HS-27A (cell line): ENCODE results near the gene HNF1B.
"Not testable (repeated sequence)": the region's sequence is repeated elsewhere in the genome, so short reads cannot be mapped to it uniquely, and the experiment has no call there.

ENCODE experiments used
- DNase-seq: peaks from one replicate; pipeline ENCODE4 v3.0.0-alpha.2; 2012; ENCODE audit warnings: low read depth, missing footprints

The HNF1B gene, protein sequence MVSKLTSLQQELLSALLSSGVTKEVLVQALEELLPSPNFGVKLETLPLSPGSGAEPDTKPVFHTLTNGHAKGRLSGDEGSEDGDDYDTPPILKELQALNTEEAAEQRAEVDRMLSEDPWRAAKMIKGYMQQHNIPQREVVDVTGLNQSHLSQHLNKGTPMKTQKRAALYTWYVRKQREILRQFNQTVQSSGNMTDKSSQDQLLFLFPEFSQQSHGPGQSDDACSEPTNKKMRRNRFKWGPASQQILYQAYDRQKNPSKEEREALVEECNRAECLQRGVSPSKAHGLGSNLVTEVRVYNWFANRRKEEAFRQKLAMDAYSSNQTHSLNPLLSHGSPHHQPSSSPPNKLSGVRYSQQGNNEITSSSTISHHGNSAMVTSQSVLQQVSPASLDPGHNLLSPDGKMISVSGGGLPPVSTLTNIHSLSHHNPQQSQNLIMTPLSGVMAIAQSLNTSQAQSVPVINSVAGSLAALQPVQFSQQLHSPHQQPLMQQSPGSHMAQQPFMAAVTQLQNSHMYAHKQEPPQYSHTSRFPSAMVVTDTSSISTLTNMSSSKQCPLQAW

DNA sequence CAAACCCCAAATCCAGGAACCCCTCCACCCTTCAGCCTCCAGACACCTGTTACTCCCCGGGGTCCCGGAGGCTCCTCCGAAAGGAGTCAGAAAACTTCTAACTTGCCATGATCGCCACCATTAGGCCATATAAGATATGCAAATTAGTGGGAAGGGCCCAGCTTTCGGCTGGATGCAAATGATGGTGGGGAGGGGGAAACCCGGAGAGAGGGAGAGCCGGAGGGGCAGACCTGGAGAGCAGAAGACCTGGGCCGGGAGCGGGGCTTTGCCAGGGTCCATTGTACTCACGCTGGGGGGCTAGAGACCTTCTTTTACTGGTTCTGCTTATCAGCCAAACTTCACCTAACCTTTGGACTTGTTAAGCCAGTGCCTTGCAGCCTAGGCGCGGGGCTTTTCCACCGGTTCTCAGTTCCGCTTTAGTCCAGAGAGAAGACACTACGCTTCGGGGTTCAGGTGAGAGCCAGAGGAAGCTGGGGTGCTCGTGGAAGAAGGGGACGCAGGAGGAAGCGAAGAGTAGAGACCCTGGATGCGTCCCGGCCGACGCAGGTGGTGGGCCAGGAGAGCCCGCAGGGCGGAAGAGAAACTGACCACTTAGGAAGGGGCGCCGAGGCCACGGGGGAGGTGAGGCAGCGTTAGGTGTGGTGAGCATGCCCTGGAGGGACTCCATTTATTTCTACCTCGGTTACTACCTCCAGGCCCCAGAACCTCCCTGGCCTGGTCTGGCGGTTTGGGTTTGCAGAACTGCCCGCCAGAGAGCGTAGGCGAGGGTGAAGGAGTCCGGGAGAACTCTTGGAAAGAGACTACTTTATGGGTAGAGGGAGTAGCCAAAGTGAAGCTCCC, at the start of gene HNF1B:
HNF1B (minus strand) TSS at position 99 of the 840 bp plus-strand sequence. CDS start 175 bp downstream, outside the sequence.
- DNase-seq: no peak

DNA sequence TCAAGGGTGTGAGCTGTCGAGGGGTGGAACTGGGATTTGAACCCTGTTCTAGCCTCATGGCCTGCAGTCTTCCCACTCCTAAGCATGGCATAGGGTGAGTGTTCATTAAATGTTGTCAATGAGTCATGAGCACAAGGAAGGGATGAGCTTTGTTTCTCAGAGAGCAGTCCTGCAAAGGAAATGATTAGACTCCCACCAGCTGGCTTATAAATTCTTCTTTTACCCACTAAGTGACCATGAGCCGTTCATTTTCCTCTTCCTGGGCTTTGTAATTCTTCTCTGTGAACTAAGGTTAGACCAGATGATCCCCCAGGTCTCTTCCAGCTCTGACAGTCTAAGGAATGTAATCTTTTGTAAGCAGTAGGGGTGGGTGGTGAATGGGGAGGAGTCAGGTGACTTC, 47.9 kb upstream of the HNF1B start:
- no peak for DNase-seq

DNA sequence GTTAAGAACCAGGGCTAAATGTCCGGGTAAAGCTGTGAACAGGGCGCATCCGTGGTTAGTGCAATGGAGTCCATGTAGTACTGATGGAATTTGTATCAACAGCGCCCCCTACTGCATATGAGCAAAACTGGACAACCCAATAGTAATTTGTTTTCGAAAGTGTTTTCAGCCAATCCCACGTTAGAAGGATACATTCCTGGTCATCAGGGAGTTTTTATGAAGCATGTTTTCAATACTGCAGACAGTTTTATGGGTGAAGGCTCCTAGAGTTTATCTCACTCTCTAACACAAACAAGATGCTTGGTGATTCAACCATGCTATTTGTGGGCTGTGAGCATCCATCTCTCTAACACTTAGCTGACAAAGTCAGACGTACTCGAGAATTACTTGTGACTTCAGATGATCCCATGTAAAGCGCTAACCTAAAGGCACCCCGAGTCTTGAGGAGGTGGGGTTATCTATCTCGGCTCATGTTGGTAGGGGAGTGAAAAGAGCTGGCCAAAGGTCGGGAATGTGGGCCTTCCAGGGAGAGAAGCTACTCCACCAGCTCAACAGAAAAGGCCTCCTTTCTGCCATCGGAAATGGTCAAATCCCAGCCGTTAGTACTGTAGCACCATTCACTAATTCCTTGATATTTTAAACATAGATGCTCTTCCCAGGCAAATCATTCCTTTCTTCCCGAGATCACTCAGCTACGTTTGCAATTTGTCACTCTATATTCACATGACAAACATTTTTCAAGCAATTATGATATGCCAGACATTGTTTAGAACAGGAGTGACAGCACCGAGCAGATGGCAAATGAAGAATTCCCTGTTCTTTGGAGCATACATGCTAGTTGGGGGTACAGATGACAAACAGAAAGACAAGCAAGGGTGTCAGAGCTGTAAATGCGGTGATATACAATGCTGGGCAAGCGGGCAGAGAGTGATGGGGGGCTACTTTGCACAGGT, 46.9 kb upstream of the HNF1B start:
- no peak for DNase-seq

DNA sequence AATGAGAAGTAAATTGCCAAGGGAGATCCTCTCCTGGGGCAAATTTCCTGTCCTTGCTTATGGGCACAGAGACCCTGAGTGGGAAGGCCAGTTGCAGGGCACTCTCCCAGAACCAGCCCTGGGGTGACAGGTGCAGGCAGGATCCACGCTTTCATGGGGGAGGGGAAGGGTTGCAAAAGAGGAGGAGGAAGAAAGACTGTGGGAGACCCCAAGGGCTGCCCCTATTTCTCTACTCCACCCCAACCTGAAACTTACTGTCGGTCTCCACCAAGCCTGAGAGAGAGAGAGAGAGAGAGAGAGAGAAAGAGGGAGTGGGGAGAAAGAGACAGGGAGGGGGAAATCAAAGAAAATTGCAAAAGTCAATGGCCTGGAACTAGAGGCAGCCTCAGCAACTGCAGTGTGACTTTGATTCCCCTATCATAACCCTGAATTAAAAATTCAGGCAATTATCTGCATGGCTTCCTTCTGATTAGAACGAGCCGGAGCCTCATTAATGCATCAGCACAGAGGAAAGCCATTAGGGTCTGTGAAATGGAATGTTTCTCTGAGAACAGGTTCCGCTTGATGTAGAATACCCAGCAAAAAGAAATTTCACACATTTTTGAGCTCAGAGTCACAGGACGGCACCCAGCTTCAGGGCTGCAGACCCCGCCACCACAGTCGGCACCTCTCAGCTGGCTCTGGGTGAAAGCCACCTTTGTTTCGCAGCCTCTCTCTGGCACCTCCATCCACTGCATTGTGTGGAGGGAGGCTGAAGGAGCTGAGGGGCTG, 45.1 kb upstream of the HNF1B start:
- no peak for DNase-seq

DNA sequence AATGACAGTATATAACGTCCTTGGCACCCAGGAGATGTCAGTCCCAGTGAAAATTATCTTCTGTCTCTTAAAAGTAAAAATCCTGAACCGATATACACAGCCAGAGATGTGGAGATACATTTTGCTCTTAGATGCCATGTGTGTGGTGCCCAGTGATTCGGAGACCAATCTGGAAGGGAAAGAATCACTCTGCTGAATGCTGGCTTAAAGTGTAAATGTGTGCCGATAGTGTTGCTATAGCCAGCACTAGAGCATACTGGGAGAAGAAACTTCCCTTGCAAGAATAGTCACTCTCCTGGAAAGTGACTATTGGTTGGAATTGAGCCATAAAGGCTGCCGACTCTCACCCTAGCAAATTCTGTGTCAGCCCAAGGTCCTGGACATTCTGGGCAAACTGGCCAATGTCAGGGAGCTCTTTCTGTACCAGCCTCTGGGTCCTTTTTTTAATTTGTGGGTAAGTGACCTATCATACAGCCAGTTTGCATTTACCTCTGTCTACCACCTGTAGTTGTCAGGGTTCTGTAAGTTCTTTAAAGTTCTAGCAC, 44.2 kb upstream of the HNF1B start:
- no peak for DNase-seq

DNA sequence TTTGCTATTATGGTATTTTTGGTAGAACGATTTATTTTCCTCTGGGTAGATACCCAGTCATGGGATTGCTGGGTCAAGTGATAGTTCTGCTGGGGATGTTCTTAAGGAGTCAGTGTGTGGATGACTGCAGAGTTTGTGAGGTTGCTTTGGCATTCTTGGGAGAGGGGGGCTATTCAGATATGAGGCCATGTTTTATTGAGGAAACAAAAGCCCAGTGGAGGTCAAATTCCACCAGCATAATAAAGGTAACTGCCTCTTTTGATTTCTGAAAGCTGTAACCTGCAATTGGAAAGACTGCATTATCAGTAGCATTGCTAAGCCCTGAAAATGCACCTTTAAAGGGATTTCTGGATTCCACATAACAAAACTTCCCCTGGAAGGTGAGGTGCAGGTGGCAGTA, 43.7 kb upstream of the HNF1B start:
- no peak for DNase-seq

DNA sequence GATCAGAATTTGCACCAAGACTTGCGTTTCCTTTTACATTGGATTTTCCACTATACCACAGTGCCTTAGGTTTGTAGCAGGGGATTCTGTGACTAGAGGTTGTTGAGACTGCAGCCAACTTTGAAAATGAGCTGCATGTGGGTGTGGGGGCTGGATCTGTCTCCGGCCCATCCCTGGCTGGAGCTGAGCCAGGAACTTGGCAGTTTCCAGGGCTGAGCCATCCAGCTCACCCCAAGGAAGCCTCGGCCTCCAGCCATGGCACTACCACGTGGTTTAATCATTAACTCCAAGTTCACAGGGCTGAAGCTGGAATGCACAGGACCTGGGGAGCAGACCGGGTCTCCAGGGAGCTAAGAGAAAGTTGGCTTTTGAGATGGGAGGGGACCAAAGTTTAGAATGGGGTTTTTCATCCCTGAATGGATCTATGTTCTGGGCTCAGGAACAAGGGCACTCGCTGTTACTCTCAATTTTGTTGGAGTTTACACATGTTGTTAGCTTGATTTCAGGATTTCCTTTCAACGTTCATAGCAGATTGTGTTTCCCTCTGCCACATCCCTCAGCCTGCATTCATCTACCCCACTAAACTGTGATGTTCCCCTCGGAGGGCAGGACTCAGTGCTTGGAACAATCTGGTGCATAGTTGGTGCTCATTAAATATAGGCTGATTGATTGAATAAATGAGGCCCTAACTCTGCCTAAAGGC, 42.3 kb upstream of the HNF1B start:
- no peak for DNase-seq

DNA sequence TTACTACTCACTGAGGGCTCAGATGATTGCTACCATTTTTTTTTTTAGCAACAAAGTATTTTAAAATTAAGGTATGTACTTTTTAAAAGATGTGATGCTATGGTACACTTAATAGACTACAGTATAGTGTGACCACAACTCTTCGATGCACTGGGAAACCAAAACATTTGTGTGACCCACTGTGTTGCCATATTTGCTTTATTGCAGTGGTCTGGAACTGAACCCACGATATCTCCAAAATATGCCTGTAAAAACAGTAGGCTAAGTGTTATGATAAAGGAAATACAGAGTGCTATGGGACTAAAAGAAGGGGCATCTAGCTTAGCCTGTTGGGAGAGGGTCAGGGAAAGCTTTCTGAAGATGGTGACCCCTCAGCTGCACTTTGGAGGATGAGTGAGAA, 41.6 kb upstream of the HNF1B start:
- no peak for DNase-seq

DNA sequence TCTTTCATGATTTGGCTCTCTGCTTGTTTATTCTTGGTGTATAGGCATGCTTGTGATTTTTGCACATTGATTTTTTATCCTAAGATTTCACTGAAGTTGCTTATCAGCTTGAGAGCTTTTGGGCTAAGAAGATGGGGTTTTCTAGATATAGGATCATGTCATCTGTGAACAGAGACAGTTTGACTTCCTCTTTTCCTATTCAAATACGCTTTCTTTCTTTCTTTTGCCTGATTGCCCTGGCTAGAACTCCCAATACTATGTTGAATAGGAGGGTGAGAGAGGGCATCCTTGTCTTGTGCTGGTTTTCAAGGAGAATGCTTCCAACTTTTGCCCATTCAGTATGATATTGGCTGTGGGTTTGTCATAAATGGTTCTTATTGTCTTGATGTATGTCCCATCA, 37.6 kb upstream of the HNF1B start:
- DNase-seq: not testable (repeated sequence)

DNA sequence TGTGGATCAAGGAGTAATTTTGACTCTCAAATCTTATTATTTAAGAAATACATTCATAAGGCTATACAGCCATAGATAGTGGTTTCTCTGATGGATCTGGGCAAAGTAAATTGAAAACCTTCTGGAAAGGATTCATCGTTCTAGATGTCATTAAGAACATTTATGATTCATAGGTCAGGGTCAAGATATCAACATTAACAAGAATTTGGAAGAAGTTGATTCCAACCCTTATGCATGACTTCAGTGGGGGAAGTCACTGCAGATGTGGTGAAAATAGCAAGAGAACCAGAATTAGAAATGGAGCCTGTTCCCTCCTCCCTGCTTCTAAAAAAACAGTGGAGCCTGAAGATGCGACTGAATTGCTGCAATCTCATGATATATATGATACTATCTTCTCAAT, 36.6 kb upstream of the HNF1B start:
- no peak for DNase-seq

DNA sequence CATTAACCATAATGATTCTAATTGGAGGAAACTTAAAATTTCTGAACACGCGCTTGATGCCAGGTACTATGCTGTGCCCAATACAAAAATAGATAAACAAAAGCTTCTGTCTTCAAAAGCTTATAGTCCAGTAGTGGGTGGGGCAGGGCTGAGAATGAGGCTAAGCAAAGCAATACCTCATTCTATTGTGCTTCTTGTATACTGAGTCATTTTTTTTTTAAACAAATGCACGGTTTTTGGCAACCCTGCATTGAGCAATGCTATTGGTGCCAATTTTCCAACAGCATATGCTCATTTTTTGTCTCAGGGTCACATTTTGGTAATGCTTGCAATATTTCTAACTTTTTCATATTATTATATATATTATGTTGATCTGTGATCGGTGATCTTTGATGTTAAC, 34.7 kb upstream of the HNF1B start:
- no peak for DNase-seq

DNA sequence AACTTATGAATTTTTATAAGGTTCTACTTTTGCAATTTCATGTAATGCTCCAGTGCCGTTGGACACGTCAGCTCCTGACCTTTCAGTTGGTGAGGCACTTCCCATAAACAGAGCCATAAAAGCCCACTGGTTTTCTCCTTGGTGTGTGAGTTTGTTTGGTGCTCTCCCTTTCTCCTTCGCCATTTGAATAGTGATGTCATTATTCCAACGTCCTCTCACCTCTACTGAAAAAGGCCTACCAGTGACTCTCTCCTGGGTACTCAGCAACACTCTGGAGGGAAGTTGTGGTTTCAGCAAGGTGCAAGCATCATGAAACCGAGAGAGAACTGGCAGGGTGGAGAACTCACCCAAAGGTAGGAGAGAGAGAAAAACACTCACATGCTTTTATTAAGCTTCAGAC, 29.6 kb upstream of the HNF1B start:
- no peak for DNase-seq

DNA sequence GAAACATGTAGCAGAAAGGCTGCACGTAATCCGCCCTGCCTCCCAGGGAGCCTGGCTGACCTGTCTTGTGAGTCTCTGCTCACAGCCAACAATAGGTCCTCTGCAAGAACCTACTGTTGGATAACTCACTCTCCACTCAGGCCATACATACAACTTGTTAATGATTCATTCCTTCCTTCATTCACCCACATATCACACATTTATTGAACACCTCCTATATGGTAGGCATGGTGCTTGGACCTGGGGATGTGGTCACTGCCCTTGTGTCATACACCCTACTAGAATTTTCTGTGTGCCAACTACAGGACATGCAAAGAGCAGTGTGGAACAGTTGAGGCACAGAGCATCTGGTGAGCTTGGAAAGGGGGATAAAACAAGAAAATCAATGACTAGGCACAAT, 28.1 kb upstream of the HNF1B start:
- no peak for DNase-seq

DNA sequence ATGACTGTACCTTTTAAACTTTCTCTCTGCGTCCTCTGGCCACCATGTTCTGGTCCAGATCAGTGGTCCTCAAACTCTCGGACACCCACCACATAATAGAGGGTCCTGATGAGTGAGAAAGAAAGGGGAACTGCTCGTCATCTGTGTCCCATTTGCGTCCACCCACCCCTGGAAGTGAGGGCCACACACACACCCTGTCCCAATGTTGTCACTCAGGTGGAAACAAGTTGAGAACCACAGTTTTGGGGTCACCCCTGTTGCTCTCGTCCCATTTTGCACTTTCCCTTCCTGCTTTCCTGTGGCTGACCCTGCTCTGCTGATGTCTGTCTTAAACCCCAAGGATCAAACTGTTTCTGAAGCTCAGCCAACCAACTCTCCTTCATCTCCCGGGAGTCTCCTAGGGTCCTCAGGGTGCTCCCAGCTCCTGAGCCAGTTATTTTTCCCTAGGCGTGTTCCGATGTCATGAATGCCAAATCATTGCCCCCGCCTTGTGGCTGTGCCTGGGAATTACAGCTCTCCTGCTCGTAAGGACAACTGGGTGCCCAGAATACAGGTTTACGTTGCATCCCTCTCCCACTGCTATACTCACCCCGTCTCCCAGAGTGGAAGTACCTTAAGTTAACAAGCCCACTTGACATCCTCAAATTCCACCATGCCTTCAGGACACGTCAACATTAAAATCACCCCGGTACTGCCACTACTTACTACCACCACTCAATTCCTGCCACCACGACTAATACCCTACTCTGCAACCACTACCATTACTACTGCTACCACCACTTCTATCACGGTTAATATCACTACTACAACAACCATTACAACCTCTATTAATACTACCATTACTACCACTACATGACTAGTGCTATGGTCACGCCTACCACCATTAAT, 26.0 kb upstream of the HNF1B start:
- no peak for DNase-seq

DNA sequence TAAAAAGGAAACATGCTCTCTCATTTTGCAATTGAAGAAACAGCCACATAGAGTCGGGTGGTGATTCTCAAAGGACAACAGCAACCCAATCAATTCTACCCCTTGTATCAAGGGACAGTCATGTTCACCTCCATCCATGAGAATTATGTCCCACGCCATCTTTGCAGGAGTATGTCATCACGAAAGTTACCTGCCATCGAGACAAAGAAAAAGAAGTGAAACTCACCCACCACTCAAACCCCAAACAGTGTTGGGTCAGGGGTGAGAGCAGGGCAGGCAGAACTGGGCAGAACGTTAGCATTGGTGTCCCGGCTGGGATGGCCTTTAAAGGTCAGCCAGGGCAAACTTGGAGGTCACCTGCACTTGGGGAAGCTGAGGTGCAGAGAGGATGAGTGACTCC, 24.2 kb upstream of the HNF1B start:
- DNase-seq: no peak

DNA sequence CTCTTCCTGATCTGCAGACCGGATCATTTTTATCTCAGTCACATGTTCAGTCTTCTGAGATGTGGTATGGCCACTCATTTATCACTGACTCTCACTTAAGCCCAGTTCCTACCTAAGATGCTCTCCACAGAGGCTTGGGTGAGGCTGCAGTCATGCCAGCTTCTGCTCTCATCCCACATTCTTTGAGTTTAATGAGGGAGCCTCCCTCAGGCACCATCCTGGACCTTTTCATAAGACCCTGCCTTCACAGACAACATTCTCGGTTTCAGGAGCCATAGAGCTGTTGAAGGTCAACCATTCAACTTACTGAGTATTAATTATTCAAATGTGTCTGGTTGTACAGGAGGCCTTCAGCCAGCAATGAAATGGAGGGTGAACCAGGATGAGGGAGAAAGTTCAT, 23.6 kb upstream of the HNF1B start:
- DNase-seq: no peak

DNA sequence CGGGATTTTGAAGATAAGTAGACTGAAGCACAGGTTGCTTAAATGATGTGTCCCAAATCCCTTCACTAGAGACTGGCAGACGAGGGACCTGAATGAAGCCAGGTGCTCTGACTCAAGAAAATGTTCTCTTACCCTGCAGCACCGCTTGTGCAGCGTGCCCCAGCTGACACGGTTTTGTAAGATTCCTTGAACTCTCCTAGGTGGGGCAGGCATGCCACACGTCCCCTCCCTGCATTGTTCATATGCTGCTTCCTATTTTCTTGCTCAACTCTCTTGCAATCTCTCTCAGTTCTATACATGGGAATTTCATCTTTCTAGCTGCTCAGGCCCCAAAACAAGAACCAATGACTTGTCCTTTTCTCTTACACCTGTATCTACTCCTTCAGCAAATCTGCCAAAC, 22.1 kb upstream of the HNF1B start:
- DNase-seq: no peak

DNA sequence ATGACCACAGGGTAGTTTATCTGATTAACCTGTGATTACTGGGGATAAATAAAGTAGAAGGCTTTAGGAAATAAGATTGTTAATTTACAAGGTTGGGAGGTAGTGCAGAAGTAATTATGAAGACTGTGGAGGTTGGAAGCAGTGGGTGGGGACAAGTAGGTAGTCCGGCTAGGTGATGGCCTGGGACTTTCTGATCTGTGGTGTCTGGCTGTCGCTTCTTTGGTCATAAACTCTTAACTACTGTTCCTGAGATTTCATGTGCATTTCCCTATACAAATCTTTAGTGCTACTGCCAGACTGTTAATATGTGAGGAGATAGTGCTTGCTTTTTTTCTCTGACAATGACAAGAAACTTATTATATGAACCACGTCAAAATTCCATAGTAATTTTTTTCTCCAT, 19.5 kb upstream of the HNF1B start:
- no peak for DNase-seq

DNA sequence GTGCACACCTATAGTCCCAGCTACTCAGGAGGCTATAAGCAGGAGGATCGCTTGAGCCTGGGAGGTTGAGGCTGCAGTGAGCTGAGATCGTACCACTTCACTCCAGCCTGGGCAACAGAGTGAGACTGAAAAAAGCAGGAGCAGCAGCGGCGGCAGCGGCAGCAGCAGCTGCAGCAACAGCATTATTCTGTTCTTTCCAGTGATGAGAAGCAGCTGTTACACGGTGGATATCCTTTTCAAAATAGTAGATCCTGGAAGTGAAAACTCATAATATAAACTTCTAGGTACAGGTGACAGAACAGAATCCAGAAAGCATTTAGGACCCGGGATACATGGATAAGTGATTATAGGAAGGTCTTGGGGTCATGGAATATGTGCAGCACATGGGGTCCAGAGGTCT, 17.8 kb upstream of the HNF1B start:
- DNase-seq: no peak
